Measurements from ENCODE around the gene WDFY4. TPM values are rescaled to one million over a fixed set of nuclear protein-coding genes. Genes with fewer than 3 reads are reported as not detected.

Gene WDFY4
- total RNA-seq, 1 experiment from 2014 or later: 0.23 TPM

DNA sequence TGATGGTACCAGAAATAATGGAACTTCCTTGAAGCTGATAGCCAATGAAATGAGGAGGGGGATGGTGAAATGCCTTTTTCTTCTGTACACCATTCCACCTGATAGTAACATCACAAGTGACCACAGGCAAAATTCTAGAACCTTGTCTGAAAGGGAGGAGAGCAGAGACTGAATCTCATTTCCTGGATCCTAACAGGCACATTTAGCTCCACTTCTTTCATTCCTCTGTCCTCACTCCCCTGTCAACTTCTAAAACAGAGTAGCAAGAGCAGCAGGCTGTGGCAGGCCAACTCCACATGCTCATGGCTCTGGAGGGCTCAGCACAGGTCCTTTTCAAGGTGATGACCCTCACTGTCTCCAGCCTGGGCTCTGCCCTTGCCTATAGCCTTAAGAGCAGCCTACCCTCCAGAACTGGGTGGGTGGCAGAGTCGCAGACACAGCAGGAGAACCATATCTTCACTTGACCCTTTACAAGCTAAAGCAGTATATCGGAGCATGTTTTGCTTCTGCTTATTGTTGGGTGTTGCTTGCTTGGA, 255.2 kb downstream of the WDFY4 start, which contains the start of gene LRRC18:
TSS of gene LRRC18 (minus strand) at position 51 of the 536 bp plus-strand sequence. CDS start 25,685 bp downstream, outside the sequence.
- Histone ChIP-seq H3K27me3 (ENCODE audit: control insufficient read depth, insufficient read depth, low read length) (peaks cover 6% of the 10 kb centered on the region; the same call in 1 of the 2 replicates), H3K4me1 (ENCODE audit: control insufficient read depth, insufficient read depth, low read length) (no peaks in the 10 kb centered on the region), H3K9me3 (ENCODE audit: control insufficient read depth, insufficient read depth, low read depth, low read length) (no peaks in the 10 kb centered on the region), H3K4me3 (ENCODE audit: low read depth in 2 of 2, low read length in 2 of 2) (no peak within 1 kb of the TSS), H3K36me3 (ENCODE audit: control insufficient read depth, insufficient read depth, low read length) (no peaks in the 10 kb centered on the region), H3K27ac (ENCODE audit: low read length) (no peak within 1 kb of the TSS)
- ChIA-PET CTCF (no interaction called here), POLR2A (no interaction called here)
- BruUV-seq (replicated peaks): no TSS peak
- no peak for TF ChIP-seq POLR2AphosphoS5 (IDR thresholded peaks at IDR 0.05; ENCODE audit: low read depth, low read length)
- TF ChIP-seq SIN3A (IDR thresholded peaks at IDR 0.05; ENCODE audit: borderline replicate concordance, insufficient read depth, low read depth, low read length): no peak
- TF ChIP-seq, protein P1, sequence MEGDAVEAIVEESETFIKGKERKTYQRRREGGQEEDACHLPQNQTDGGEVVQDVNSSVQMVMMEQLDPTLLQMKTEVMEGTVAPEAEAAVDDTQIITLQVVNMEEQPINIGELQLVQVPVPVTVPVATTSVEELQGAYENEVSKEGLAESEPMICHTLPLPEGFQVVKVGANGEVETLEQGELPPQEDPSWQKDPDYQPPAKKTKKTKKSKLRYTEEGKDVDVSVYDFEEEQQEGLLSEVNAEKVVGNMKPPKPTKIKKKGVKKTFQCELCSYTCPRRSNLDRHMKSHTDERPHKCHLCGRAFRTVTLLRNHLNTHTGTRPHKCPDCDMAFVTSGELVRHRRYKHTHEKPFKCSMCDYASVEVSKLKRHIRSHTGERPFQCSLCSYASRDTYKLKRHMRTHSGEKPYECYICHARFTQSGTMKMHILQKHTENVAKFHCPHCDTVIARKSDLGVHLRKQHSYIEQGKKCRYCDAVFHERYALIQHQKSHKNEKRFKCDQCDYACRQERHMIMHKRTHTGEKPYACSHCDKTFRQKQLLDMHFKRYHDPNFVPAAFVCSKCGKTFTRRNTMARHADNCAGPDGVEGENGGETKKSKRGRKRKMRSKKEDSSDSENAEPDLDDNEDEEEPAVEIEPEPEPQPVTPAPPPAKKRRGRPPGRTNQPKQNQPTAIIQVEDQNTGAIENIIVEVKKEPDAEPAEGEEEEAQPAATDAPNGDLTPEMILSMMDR (IDR thresholded peaks at IDR 0.05): no peak
- TF ChIP-seq, protein P2, sequence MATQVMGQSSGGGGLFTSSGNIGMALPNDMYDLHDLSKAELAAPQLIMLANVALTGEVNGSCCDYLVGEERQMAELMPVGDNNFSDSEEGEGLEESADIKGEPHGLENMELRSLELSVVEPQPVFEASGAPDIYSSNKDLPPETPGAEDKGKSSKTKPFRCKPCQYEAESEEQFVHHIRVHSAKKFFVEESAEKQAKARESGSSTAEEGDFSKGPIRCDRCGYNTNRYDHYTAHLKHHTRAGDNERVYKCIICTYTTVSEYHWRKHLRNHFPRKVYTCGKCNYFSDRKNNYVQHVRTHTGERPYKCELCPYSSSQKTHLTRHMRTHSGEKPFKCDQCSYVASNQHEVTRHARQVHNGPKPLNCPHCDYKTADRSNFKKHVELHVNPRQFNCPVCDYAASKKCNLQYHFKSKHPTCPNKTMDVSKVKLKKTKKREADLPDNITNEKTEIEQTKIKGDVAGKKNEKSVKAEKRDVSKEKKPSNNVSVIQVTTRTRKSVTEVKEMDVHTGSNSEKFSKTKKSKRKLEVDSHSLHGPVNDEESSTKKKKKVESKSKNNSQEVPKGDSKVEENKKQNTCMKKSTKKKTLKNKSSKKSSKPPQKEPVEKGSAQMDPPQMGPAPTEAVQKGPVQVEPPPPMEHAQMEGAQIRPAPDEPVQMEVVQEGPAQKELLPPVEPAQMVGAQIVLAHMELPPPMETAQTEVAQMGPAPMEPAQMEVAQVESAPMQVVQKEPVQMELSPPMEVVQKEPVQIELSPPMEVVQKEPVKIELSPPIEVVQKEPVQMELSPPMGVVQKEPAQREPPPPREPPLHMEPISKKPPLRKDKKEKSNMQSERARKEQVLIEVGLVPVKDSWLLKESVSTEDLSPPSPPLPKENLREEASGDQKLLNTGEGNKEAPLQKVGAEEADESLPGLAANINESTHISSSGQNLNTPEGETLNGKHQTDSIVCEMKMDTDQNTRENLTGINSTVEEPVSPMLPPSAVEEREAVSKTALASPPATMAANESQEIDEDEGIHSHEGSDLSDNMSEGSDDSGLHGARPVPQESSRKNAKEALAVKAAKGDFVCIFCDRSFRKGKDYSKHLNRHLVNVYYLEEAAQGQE (IDR thresholded peaks at IDR 0.05; ENCODE audit: insufficient read depth in 1 of 2, low read depth in 2 of 2, low read length in 1 of 2): no peak
- no peak for TF ChIP-seq TCF7L2 (IDR thresholded peaks at IDR 0.05; ENCODE audit: low read depth, low read length)
- DNase-seq (ENCODE audit: low read depth, low spot score): no peak
- ATAC-seq: no peak
- in situ Hi-C loops (cut with HindIII; ENCODE audit: low pct_unique_long_range_greater_than_20kb, low sequenced_read_pairs) (no loop called here), intact Hi-C loops (cut with micrococcal nuclease; ENCODE audit: unreplicated experiment) (no loop called here)

DNA sequence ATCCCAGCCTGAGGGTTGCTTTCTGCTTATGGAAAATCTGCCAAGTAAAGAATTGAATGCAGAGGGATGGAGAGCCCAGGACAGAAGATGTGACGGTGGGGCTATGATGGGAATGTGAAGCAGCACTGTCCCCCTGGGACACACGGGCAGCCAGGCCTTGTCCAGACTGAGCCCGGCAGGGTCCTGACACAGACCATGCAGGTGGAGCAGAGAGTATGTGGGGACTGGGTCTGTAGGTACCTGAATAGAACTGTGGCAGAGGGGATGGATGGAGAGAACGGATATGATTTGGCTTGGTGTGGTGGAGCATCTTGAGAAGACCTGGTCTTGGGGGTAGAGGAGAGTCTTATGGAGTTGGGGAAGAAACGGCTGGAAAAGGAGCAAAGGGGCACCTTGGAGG, 255.7 kb downstream of the WDFY4 start:
- no TSS peak for BruUV-seq (replicated peaks)
- in situ Hi-C loops (cut with HindIII; ENCODE audit: low pct_unique_long_range_greater_than_20kb, low sequenced_read_pairs): no loop called here
- no peak for DNase-seq (ENCODE audit: low read depth, low spot score)
- ATAC-seq: no peak
- no peaks in the 10 kb centered on the region for H3K4me1 ChIP-seq (ENCODE audit: control insufficient read depth, insufficient read depth, low read length)
- intact Hi-C loops (cut with micrococcal nuclease; ENCODE audit: unreplicated experiment): no loop called here
- H3K27me3 ChIP-seq (ENCODE audit: control insufficient read depth, insufficient read depth, low read length): peaks cover 6% of the 10 kb centered on the region; the same call in 1 of the 2 replicates
- no peaks in the 10 kb centered on the region for H3K36me3 ChIP-seq (ENCODE audit: control insufficient read depth, insufficient read depth, low read length)
- no peaks in the 10 kb centered on the region for H3K9me3 ChIP-seq (ENCODE audit: control insufficient read depth, insufficient read depth, low read depth, low read length)
- TF ChIP-seq TCF7L2 (IDR thresholded peaks at IDR 0.05; ENCODE audit: low read depth, low read length): no peak
- no peak for TF ChIP-seq SIN3A (IDR thresholded peaks at IDR 0.05; ENCODE audit: borderline replicate concordance, insufficient read depth, low read depth, low read length)
- no peak for TF ChIP-seq POLR2AphosphoS5 (IDR thresholded peaks at IDR 0.05; ENCODE audit: low read depth, low read length)
- TF ChIP-seq, protein P2 (IDR thresholded peaks at IDR 0.05; ENCODE audit: insufficient read depth in 1 of 2, low read depth in 2 of 2, low read length in 1 of 2): no peak
- TF ChIP-seq, protein P1 (IDR thresholded peaks at IDR 0.05): no peak
- POLR2A ChIA-PET: no interaction called here
- H3K27ac ChIP-seq (ENCODE audit: low read length): no peak overlapping the region
- H3K4me3 ChIP-seq (ENCODE audit: low read depth in 2 of 2, low read length in 2 of 2): no peak overlapping the region
- CTCF ChIA-PET: no interaction called here
